GM18909 (cell line): ENCODE data around the gene ARHGDIG.

Experiments
- ATAC-seq: cut with Tn5 transposase; IDR thresholded peaks from one replicate; pipeline ENCODE4 v1.9.1; 2021; ENCODE audit warnings: mild to moderate bottlenecking; ENCODE audit not compliant: unreplicated experiment, poor library complexity

The ARHGDIG gene

GRCh38 chr16:278863-279366 lies 1.5 kb upstream of the ARHGDIG start:
- ATAC-seq, result no peak

- ATAC-seq, result no peak
Observed at GRCh38 chr16:279531-279930, 860 bp upstream of the ARHGDIG start.

GRCh38 chr16:280005-280460 lies 358 bp upstream of the ARHGDIG start:
- ATAC-seq, result no peak

- no peak for ATAC-seq
Observed at GRCh38 chr16:280991-281659, 734 bp downstream of the ARHGDIG start.

GRCh38 chr16:281660-282255 lies 1.4 kb downstream of the ARHGDIG start:
- no peak for ATAC-seq

- ATAC-seq, result no peak
Observed at GRCh38 chr16:282491-282890, 2.1 kb downstream of the ARHGDIG start.

- no peak for ATAC-seq
Observed at GRCh38 chr16:283033-283805, 2.8 kb downstream of the ARHGDIG start, which contains the start of gene PDIA2. TSS of gene PDIA2 (plus strand) at chr16:283164. CDS start at chr16:283170, 6 bp downstream.

GRCh38 chr16:284204-285120 lies 4.1 kb downstream of the ARHGDIG start:
- ATAC-seq, result no peak

GRCh38 chr16:285146-286055 lies 5.0 kb downstream of the ARHGDIG start:
- ATAC-seq, result no peak

GRCh38 chr16:286491-287297 lies 6.3 kb downstream of the ARHGDIG start:
- ATAC-seq, result no peak

GRCh38 chr16:287298-287811 lies 7.0 kb downstream of the ARHGDIG start:
- no peak for ATAC-seq

GRCh38 chr16:287981-288920 lies 7.9 kb downstream of the ARHGDIG start:
- ATAC-seq, result no peak

GRCh38 chr16:289395-289997 lies 9.1 kb downstream of the ARHGDIG start:
- ATAC-seq, result no peak

- no peak for ATAC-seq
Observed at GRCh38 chr16:290015-290680, 9.8 kb downstream of the ARHGDIG start.

GRCh38 chr16:290681-291405 lies 10.5 kb downstream of the ARHGDIG start:
- ATAC-seq, result no peak
